Heart left ventricle (tissue), 13 donors: Measurements from ENCODE around the gene MEA1.
A peak's percentile ranks its signal among the peaks of the same experiment; 100 is the strongest.

Experiments used
- CTCF ChIP-seq, 12 donors: fragments of 200-600 bp; sonication (generic) in 4 of 12; IDR thresholded peaks; one replicate each; pipeline versions ENCODE4 v1.5.0 to v1.8.0; 2018 to 2022; ENCODE audit warnings: antibody characterized with exemption in 12 of 12, mild to moderate bottlenecking in 5 of 12
- POLR2A ChIP-seq, 2 donors: fragments of 450-650 bp; IDR thresholded peaks; one replicate each; pipeline ENCODE4 v1.6.1; 2017; ENCODE audit warnings: antibody characterized with exemption in 2 of 2, mild to moderate bottlenecking in 2 of 2, moderate library complexity in 2 of 2
- donor health status: ischemic (EF 13 %, LVEDD 7.1; RV severe dilation, severe dysfunction).
- donor health status: DM: no; HTN: yes; CAD: no.
- donor health status: DM: no; HTN: no; CAD: no.
- donor health status: ischemic (EF 25% LVEDD 6.9; RV normal size, moderate dysfunction).
- donor health status: ischemic (EF 25% LVEDD 5.7; RV mildly dilated, moderate dysfunction).
- donor health status: ischemic (EF 35%, LVEDD 5.7; RV mildly dilated, moderate dysfunction).
- donor health status: nonischemic (EF 11% LVEDD 7.7; RV severe dilation, severe dysfunction).
- donor health status: DM: yes; HTN: yes; CAD: no.
- donor health status: PGD.
- donor health status: ischemic (EF 29% LVEDD 5.4; RV normal size, mild dysfunction).
- donor health status: nonischemic (EF 23%, LVEDD 6.1; RV moderate dilation, normal function).

GRCh38 chr6:43053545-43054205 lies 39.9 kb upstream of the MEA1 start, which contains the start of gene CUL7:
- TF ChIP-seq CTCF (IDR thresholded peaks at IDR 0.05) (peak in 3 of 12 donors; percentile 3 to 12 (median 7)), POLR2A (IDR thresholded peaks at IDR 0.05) (peak in 1 of 2 donors; percentile 83)
